NK-92 treated with Interleukin-12 subunit alpha and Interleukin-12 subunit beta, amount 100 ng/mL, for 24 hours (cell line): Measurements from ENCODE around the gene OPCML.

Source experiments
- DNase-seq: peaks from one replicate; lab custom pipeline; 2025; lab: John Stamatoyannopoulos, UW

OPCML gene

GRCh38 chr11:132850266-132850665 lies 682.0 kb downstream of the OPCML start:
- DNase-seq: no peak

DNA sequence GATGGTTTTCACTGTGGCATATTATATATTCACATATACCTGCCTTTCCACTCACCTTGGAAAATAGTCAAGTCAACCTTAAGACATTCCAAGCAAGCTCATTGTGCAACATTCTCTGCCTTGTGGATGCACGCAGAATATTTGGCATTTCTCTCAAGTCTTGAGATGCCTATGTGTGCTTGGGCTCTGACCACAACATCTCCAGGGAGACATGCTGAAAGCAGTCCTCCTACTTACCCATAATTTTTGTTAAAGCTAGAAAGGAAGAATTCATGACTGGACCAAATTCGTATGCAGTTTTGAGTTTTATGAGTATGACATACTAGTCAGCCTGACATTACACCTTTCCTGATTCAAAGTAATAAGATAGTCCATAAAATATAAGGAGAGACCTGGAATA lies 684.0 kb downstream of the OPCML start:
- DNase-seq: no peak

DNA sequence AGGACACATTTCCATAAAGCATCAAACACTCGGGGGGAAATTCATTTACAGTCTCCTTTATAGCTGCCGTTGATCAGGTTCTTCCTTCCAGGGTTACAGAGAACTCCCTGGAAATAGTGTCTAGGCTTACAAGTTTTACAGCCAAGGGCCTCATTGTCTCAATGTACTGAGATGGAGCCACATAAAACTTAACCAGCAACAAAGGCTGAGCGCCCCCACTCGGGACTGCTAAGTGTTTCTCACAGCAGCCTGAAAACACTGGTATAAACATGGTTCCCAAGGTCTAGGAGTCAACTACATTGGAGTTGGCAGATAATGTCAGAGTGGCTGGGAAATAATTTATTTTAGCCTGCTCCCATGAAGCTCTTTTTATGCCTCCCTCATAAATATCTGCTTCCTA lies 686.2 kb downstream of the OPCML start:
- no peak for DNase-seq

DNA sequence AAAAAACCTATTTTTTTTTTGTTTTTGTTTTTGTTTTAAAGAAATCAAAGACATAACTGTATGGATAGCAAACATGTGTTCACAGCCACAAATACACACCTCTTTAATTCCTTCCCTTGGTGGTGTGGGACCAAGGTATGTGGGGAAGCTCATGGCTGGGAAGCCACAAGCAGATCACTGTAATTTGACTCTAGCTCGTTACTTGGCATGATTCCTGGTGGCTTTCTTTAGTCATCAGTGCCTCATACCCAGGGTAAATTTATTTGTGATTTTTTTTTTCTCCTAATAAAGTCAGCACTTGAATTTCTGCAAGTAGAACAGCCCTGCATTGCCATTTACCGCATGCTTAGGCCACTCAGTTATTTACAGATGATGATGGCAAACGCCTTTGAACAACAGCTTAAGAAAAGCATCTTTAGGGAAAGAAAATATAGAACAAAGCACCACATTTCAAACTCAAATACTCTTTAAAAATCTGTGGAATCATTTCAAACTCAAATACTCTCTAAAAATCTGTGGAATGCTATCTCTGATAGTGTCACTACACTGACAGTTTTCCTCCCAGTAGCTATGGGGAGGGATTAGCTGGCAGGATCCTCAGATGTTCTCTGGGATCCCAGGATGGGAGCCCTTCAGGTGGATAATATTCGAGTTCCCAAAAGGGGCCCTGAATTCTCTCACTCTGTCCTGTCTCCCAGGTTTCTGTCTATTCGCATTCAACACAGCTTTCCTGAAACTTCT lies 687.2 kb downstream of the OPCML start:
- DNase-seq: no peak

- no peak for DNase-seq
Measured at GRCh38 chr11:132840660-132841059, 691.6 kb downstream of the OPCML start.

DNA sequence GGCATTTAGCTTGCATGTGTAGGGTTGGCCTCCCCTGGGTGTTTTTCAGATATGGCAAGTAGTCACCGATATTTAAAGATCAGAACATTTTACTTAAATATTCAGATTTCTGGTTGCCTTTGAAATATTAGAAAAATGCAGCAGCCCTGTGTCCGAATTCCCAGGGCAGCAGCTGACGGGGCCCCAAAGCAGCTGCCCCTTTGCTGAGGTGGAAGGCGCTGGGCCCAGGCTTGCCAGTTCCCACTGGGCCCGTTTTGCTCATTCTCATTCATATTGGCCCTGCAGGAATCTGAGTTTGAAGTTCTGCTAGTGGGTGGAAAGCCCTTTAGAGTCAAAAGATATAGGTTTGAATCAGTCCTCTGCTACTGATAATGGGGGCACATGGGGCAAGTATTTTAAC lies 692.1 kb downstream of the OPCML start:
- no peak for DNase-seq

GRCh38 chr11:132839236-132839945 lies 692.9 kb downstream of the OPCML start:
- no peak for DNase-seq

GRCh38 chr11:132838627-132839026 lies 693.7 kb downstream of the OPCML start:
- no peak for DNase-seq

DNA sequence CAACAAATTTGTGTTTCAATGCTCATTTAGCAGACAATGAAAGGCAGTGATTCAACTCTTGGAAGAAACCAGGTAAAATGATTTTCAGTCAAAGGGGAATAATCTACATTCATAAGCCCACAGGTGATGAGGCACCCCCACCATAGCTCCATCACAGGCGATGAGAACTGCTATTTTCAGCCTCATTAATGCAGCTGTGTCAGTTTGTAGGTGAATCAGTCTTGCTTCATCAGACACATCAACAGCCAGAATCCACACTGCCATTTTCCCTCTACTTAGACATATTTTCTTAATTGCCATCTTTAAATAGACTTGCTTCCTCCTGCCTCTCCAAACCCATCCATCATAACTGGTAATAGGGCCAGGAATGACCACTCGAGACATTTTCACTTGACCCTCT lies 701.0 kb downstream of the OPCML start:
- no peak for DNase-seq

- DNase-seq: no peak
Measured at GRCh38 chr11:132824642-132825041, 707.7 kb downstream of the OPCML start.

DNA sequence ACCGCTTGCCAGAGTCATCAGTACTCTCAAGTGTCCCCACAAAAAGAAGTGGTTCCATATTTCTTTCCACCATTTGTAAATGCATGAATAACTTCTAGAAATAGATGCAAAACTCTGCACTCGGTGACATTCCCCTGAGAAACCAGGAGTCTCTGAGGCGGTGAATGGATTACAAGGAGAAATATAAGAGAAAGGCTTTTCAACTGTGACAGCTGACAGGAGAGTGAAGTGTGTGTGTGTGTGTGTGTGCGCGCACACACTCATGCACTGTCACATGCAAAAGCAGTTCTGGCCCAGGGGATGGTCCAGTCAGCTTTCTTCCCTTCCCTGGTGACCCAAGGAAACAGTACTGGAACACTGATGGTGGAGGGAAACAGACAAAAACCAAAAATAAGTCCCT lies 710.0 kb downstream of the OPCML start:
- DNase-seq: no peak

- no peak for DNase-seq
Measured at GRCh38 chr11:132821499-132821898, 710.8 kb downstream of the OPCML start.

GRCh38 chr11:132821014-132821413 lies 711.3 kb downstream of the OPCML start:
- no peak for DNase-seq

DNA sequence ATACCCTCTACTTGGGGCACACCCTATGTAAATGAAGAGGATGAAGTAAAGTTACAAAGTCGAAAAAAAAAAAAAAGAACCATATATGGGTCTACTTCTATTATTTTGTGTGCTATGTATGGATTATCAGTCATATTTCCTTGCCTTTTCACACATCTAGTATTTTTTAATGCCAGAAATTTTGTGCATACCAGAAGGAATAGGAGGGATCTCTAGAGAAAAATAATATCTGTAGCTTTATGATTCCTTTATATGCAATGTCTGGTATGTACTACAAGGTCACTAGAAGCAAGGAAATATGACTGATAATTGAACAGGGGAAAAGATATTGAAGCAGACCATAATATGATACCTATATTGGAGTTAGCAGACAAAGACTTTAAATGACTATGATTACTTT lies 713.4 kb downstream of the OPCML start:
- DNase-seq: no peak

- no peak for DNase-seq
Measured at GRCh38 chr11:132817387-132817786, 714.9 kb downstream of the OPCML start.

DNA sequence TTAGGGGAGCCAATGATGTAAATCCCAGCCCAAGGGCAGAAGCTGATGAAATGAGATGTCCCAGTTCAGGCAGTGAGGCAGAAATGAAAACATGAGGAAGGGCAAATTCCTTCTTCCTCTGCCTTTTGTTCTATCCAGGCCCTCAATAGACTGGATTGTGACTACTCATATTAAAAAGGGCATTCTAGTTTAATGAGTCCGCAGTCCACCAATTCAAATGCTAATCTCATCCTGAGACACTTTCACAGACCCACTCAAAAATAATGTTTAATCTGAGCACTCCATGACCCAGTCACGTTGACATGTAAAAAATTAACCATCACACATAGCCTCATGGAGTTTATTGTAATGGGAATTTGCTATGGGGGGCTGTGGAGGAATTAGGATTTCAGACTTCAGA lies 717.9 kb downstream of the OPCML start:
- DNase-seq: no peak

- no peak for DNase-seq
Measured at GRCh38 chr11:132811649-132812048, 720.7 kb downstream of the OPCML start.

GRCh38 chr11:132809070-132809469 lies 723.2 kb downstream of the OPCML start:
- DNase-seq: no peak

GRCh38 chr11:132804258-132804657 lies 728.0 kb downstream of the OPCML start:
- DNase-seq: no peak

DNA sequence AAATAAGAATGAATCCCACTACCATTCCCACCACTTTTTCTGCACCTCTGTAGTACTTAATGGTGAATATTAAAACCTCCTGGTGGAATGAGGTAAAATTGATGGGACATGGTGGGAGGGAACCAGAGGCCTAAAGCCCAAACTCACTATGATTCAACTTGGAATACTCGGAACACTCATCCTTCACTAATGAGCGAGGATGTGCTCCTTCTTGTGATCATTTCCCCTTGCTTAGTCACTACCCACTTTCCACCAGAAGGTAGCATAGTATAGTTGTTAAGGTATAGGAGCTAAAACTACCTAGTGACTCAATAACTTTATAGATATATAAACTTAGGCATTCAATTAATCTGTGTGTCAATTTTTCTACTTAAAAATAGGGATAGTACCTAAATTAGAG lies 728.9 kb downstream of the OPCML start:
- DNase-seq: no peak

- no peak for DNase-seq
Measured at GRCh38 chr11:132802947-132803346, 729.4 kb downstream of the OPCML start.

GRCh38 chr11:132793831-132794230 lies 738.5 kb downstream of the OPCML start:
- DNase-seq: no peak

DNA sequence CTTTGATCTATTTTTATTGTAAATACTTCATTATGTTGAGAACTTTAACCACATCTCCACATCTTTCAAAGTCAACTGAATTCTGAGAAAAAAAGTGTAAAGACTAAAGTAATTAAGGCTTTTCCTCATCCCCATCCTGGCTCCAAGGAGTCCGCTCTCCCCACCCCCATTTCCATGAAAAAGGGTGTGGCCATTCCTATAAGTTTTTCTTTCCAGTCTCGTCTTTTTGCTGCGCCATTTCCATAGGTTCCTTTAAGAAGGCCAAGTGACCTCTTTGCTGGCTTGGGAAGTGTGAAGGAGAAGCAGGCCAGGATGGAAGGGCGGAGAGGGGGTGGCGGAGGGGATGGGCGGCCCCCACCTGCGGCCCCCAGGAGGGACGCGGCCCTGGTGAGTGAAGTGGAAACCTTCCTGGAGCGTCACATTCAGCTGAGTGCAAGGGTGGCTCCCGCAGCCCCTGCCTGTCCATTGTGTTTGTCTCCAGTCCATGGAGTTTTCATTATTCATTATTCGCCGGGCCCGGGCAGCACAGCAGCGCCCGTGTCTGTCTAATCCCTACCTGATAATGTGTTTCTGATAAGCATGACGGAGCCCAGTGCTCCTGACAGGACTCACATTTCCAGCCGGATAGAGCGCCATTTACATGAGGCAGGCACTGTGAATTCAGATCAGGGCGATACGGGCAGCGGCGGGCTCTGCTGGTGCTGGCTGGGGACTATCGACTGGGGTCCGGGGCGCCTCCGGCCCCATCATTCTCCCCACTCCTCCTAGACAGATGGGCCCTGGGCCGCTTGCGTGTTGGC lies 739.8 kb downstream of the OPCML start:
- DNase-seq: no peak
